Measurements from ENCODE around the gene WIPF3.
"Not testable (repeated sequence)": the region's sequence is repeated elsewhere in the genome, so short reads cannot be mapped to it uniquely, and the experiment has no call there.

The WIPF3 gene

DNA sequence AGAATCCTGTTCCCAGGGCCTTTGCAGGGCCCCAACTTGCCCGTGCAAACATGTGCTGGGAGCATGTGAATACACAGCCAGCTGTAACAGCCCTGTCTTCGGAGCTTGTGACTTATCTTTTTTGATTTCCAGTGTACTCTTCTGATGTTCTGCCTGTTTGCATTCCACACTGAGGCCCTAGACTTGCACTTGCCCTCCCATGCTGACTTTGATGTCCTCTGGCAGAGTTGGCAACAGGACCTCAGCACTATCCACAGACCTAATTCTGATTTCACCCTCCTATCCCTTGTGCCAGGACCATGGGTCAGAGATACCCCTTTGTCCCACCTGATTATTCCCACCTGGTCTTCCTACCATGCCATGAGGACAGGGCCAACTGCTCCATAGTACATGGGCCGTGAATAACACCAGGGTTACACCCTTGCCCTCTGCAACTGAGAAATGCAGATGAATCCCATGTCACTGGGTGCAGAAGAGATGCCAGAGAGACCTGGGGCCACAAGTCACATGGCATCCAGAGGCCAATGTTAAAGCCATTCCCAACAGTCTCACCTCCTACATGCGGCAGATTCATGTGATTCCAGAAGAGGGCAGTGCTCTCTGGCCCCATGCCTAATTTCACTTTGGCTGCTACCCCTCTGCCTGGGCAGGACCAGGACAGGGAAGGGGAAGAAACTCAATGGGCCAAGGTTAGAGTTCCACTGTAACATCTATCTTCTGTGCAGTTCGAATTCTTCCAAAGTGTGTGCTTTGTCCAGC lies 140.3 kb downstream of the WIPF3 start:
- in situ Hi-C loops (cut with MboI; ENCODE audit: low sequenced_read_pairs), result no loop called here

DNA sequence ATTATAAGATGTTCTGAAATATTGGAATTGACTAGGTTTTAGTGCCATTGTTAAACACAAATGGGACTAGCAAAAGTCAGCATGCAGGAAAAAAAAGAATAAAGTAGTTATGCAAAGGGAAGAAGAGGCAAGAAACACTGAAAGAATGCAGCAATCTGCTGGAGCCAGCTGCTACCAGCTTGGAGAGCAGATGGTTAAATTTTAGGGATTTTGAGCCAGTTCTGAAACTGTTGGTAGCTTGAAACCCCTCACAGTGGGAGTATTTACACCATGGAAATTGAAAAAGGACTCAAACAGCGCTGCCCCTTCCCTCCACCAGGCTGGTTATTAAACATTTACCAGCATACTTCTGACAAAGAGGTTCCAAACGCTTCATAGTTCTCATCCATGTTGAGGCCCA lies 142.3 kb downstream of the WIPF3 start:
- in situ Hi-C loops (cut with MboI; ENCODE audit: low sequenced_read_pairs), result no loop called here

DNA sequence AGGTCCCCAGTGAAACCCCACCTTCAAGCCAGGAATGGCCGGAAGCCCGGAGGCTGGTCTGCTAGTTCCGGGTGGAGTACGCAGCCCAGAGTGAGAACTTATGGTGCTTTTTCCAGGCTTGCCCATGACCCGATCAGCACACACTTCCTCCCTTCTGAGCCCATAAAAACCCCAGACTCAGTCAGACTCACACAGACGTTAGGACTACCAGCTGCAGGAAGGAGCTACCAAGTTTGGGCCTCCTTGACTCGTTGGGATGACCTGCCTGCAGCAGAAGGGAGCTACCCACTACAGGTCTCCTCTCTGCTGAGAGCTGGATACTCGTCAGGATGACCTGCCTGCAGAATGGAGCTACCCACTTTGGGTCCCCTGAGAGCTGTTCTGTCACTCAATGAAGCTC lies 144.2 kb downstream of the WIPF3 start:
- in situ Hi-C loops (cut with MboI; ENCODE audit: low sequenced_read_pairs), result no loop called here

DNA sequence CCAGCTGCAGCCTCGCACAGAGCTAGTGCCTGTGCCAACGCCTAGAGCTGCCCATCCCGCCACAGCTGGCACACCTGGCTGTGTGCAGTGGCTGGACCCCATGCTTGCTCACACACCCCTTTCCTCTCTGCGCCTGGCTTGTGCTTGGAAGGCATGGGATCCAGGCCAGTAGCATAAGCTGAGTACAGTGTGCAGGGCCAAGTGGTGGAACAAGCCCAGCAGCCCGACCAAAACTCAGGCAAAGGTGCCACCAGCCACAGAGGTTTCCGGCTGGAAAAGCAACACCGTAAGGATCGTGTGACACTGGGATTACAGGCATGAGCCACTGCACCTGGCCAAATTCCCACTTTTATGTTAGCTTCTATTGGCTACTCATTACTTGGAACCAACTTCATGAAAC lies 144.9 kb downstream of the WIPF3 start:
- in situ Hi-C loops (cut with MboI; ENCODE audit: low sequenced_read_pairs), result no loop called here

DNA sequence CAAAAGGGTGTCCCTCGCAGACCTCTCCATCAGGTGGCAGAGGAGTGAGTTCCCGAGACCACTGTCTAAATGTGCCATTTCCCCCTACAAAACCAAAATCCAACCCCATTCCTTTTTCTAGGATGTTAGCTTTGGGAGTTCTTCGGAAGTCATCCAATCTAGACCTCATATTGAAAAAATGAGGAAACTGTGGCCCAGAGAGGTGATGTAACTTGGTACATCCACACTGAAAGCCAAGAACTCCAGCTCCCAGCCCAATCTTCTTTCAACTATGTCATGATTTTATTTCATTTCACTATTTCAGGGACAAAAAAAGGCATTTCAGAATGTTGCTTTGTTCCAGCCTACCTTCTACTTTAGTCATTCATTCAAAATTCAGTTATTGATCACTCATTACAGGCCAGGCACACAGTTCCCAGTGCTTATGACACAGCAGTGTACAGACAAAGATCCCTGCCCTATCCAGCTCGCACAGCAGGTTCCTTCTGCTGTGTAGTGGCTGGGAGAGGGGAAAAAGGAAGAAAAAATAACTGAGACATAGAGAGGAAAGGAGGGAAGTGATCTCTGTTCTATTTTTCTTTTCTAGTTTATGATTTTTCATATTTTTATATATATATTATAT lies 147.5 kb downstream of the WIPF3 start:
- in situ Hi-C loops (cut with MboI; ENCODE audit: low sequenced_read_pairs), result no loop called here

DNA sequence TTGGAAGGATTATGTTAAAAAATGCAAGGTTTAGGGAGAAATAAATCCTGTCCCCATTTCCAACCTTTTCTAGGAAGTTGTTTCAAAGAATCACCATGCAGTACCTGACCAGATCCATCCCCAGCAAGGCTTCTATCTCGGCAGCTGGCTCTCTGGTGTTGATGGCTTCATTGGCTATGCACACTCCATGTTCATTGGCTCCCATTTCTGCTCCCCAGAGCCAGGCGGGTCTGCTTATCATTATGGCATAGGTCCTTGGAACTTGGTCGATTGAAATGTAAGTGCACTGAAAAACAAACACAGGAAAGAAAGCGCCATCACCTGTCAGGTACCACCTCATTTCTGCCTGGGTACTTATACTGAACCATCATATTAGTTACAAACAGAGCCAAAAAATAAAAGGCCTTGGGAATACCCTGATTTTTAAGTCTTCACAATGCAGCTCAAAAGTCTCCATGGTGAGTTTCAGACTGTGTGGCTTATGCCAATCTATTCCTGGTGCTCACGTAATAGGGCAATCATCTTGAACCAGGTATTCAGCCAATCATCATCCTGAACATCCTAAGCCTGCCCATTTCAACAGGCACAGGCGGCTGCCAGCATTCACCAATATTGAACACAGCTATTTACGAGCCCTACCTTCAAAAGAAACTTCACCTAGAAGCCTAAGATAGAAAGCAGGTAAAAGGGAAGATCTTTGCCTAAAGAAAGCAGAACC lies 148.9 kb downstream of the WIPF3 start:
- in situ Hi-C loops (cut with MboI; ENCODE audit: low sequenced_read_pairs), result no loop called here

DNA sequence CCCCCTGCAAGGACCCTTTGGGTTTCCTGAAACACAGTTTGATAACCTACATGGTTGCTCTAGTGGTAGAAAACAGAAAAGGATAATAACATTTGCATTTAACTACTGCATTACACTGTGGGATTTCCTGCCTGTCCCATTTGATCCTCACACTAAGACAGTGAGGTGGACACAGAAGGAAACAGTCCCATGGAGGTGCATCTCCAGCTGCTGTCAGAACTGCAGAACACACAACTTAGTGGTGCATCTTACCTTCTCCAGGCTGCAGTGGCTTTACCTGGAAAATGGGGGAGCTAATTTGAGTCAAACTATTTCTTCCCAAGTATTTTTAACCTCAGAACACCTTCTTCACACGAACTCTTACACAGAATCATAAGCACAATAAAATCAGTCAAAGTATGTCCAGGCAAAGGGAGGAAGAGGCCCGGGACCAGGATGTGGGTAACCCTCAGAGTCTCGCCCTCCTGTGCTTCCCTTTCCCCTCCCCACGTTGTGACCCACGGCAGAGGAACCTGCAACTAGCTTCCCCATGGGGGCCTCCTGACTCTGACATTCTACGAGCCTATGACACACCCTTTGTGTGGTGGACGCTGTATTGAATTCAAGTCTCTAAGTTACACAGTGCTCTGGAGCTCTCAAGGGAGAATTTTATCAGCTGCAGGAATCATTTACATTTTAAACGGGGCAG lies 149.6 kb downstream of the WIPF3 start:
- in situ Hi-C loops (cut with MboI; ENCODE audit: low sequenced_read_pairs), result no loop called here

DNA sequence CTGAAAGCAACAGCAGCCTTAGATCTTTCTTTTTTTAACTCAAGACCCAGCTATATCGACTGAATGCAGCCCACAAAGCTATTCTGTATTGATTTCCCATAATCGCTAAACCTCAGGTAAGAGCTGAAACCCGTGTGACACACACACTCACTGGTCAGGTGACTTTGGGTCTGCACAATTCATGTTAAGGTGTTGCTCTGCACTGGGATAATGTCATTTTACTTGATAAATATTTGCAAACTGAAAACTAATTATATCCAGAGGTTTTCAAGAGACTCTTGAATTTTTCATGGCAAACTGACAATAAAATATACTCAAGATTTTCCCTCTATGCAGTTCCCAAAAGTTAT lies 150.2 kb downstream of the WIPF3 start:
- in situ Hi-C loops (cut with MboI; ENCODE audit: low sequenced_read_pairs), result no loop called here

DNA sequence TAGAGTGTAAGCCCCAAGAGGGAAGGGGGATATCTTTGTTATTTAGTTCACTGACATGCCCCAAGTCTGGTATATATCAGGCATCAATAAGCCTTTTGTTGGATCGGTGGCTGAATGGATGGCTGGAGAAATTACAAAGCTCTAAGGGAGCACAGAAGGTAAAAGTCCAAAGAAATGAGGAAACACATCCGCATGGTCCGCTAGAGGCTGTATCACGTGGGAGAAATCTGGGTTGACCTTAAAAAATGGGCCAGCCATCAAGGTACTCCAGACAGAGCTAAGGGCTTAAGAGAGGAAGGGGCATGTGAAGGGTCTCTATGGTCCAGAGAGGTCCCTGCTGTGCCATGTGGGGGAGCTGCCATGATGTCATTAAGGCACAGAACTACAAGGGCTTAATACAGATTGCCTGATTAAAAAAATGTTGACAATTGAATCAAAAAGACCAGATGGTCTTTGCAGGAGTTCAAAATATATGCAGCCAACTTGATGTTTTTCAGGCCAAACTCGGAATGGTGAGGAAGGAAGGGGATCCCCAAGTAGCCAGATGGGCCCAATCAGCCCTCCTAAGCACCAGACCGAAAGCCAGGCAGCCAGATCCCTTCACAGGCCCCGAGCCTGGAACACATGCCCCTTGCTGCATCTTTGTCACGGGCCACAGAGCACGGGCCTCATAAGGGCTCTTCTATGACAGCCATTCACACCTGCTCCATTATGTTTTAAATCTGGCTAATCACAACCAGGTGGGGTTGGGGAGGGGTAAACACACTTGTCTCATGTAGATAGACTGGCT lies 151.4 kb downstream of the WIPF3 start:
- in situ Hi-C loops (cut with MboI; ENCODE audit: low sequenced_read_pairs), result no loop called here

DNA sequence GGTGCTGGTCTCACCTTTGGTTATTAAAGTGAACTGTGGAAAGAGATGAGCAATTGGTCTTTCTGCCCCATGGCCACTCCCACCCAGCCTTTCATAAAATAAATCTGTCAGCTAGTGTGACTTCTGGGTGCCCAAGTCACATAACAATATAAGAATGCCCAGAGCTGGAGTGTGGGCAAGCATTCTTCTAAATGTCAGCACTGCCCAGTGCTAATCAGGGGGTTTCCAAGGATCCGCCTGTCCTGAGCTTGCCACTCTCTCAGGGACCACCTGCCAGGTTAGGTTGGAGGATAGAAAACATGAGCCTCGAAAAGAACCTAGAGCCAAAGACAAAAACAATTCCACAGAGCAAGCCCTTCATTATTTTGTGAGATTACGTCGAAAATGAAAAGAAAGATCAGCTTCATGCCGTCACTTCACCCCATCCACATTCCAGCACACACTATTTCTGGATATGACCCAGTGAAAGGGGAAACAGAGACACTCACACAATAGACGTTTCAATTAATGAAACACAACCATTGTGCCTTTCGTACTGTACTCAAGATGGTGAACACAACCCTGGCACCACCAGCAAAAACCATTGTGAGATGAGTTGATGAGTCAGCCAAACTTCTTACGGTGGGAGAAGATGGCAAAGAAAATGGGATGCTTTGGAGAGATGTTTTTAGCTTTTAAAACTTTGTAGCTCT lies 152.5 kb downstream of the WIPF3 start:
- in situ Hi-C loops (cut with MboI; ENCODE audit: low sequenced_read_pairs), result no loop called here

DNA sequence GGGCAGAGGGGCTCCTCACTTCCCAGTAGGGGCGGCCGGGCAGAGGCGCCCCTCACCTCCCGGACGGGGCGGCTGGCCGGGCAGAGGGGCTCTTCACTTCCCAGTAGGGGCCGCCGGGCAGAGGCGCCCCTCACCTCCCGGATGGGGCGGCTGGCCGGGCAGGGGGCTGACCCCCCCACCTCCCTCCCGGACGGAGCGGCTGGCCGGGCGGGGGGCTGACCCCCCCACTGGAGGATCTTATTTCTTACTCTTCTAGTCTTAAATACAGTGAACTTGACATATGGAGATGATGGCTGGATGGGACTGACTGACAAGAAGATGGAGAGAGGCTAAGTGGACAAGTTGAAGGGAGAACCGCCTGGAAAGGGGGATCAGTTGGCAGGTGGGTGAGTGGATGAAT lies 155.3 kb downstream of the WIPF3 start:
- in situ Hi-C loops (cut with MboI; ENCODE audit: low sequenced_read_pairs), result not testable (repeated sequence)

DNA sequence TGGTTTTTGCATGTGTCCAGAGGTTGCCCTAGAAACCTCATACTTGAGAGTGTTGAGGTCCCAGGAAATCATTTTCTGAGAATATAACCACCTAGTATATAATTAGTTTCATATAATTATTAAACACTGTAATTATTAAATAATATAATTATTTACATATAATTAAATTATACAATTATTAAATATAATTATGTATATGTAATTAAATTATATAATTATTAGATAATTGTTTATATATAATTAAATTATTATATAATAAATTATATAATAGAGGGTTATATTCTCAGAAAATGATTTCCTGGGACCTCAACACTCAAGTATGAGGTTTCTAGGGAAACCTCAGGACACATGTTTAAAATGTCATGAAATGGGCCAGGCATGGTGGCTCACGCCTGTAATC lies 155.7 kb downstream of the WIPF3 start:
- in situ Hi-C loops (cut with MboI; ENCODE audit: low sequenced_read_pairs), result no loop called here

DNA sequence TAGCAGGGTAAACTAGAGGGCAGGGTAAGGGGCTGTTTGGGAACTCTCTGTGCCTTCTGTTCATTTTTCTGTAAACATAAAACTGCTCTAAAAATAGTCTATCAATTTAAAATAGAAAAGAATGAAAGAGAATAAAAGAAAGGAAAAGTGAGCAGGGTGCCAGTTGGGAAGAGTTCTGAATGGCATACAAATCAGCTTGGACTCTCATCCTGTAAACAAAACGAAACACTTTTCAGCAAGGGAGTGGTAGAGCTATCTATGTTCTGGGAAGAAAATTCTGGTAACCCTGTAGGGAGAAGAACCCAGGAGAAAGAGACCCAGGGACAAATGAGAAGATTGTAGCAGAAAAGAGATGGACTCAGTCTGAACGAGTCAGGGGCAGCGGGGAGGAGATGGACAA lies 158.7 kb downstream of the WIPF3 start:
- in situ Hi-C loops (cut with MboI; ENCODE audit: low sequenced_read_pairs), result no loop called here
